ENCODE results near the gene GALNT1. TPM values are rescaled to one million over a fixed set of nuclear protein-coding genes. Genes with fewer than 3 reads are reported as not detected.

GALNT1 gene
- total RNA-seq, 2 donors from 2014 or later: 29.6 to 35.2 TPM

GRCh38 chr18:35585608-35586007, 4.1 kb downstream of the GALNT1 start:
- no peaks in the 10 kb centered on the region for H3K36me3 ChIP-seq
- peaks cover 0 to 19% of the 10 kb centered on the region in 2 donors for H3K4me1 ChIP-seq
- peaks cover 0 to 10% of the 10 kb centered on the region in 2 donors for H3K9me3 ChIP-seq
- H3K27me3 ChIP-seq: no peaks in the 10 kb centered on the region
- no peak overlapping the region for H3K27ac ChIP-seq
- H3K4me3 ChIP-seq: no peak overlapping the region
- no peak for DNase-seq (ENCODE audit: low spot score)
- TF ChIP-seq CTCF (IDR thresholded peaks at IDR 0.05): no peak

- Histone ChIP-seq H3K27me3 (no peaks in the 10 kb centered on the region), H3K4me1 (peaks cover 0 to 22% of the 10 kb centered on the region in 2 donors), H3K36me3 (no peaks in the 10 kb centered on the region), H3K27ac (no peak overlapping the region), H3K4me3 (no peak overlapping the region), H3K9me3 (peaks cover 0 to 10% of the 10 kb centered on the region in 2 donors)
- no peak for DNase-seq (ENCODE audit: low spot score)
- TF ChIP-seq CTCF (IDR thresholded peaks at IDR 0.05): no peak
Observed at GRCh38 chr18:35588122-35588521, 6.6 kb downstream of the GALNT1 start.

- Histone ChIP-seq H3K4me3 (no peak overlapping the region), H3K27ac (no peak overlapping the region), H3K4me1 (peaks cover 0 to 15% of the 10 kb centered on the region in 2 donors), H3K36me3 (no peaks in the 10 kb centered on the region), H3K9me3 (peaks cover 0 to 10% of the 10 kb centered on the region in 2 donors), H3K27me3 (no peaks in the 10 kb centered on the region)
- TF ChIP-seq CTCF (IDR thresholded peaks at IDR 0.05): no peak
- no peak for DNase-seq (ENCODE audit: low spot score)
Observed at GRCh38 chr18:35588995-35589394, 7.5 kb downstream of the GALNT1 start.

- no peaks in the 10 kb centered on the region for H3K27me3 ChIP-seq
- TF ChIP-seq CTCF (IDR thresholded peaks at IDR 0.05): no peak
Observed at GRCh38 chr18:35589546-35589945, 8.0 kb downstream of the GALNT1 start.

GRCh38 chr18:35590935-35591334, 9.4 kb downstream of the GALNT1 start:
- Histone ChIP-seq H3K4me1 (peaks cover 0 to 15% of the 10 kb centered on the region in 2 donors), H3K36me3 (no peaks in the 10 kb centered on the region), H3K27ac (no peak overlapping the region), H3K9me3 (peaks cover 0 to 10% of the 10 kb centered on the region in 2 donors), H3K27me3 (no peaks in the 10 kb centered on the region), H3K4me3 (no peak overlapping the region)
- DNase-seq (ENCODE audit: low spot score): no peak
- TF ChIP-seq CTCF (IDR thresholded peaks at IDR 0.05): no peak

More at GRCh38 chr18:35589546-35589945, 8.0 kb downstream of the GALNT1 start:
- Histone ChIP-seq H3K4me1 (peaks cover 0 to 15% of the 10 kb centered on the region in 2 donors), H3K36me3 (no peaks in the 10 kb centered on the region), H3K9me3 (peaks cover 0 to 10% of the 10 kb centered on the region in 2 donors), H3K27ac (no peak overlapping the region), H3K4me3 (no peak overlapping the region)
- no peak for DNase-seq (ENCODE audit: low spot score)

GRCh38 chr18:35592298-35592697, 10.8 kb downstream of the GALNT1 start:
- no peak for DNase-seq (ENCODE audit: low spot score)
- Histone ChIP-seq H3K9me3 (peaks cover 0 to 10% of the 10 kb centered on the region in 2 donors), H3K36me3 (no peaks in the 10 kb centered on the region), H3K27me3 (no peaks in the 10 kb centered on the region), H3K4me3 (no peak overlapping the region), H3K4me1 (peaks cover 0 to 15% of the 10 kb centered on the region in 2 donors), H3K27ac (no peak overlapping the region)
- no peak for TF ChIP-seq CTCF (IDR thresholded peaks at IDR 0.05)
